Stimulated activated CD8-positive, alpha-beta memory T cell treated with anti-CD3 and anti-CD28 coated beads, Interleukin-15, amount 100 ng/mL, for 48 hours (primary cell): ENCODE measurements around the gene CRMP1.

ENCODE experiments used
- DNase-seq, 2 donors: peaks; one replicate each; pipeline ENCODE4 v3.0.0-alpha.2; 2020; ENCODE audit warnings: low read depth in 2 of 2

CRMP1 gene

DNA sequence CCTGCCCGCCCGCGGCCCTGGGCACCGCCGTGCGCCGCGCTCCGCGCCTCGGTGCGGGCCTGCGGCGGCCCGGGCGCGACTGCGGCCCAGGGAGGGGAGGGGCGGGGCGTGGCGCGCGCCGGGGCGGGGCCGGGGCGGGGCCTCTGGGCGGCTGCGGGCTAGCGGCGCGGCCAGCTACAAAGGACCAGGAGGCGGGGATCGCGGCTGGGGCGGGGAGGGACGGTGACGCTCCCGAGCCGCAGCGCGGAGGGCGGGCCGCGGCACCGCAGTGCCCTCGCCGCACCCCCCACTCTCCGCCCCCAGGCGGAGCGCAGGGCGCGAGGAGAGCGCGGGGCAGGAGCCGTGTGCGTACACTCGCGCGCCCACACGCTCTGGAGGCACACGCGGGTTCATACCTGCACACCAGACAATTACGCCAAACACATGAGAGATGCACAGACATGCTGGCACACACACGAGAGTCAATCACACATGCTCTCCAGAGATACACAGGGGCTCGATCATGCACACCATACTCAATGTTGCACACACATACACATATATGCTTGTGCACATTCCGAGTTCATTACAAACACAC, at the start of gene CRMP1:
Gene CRMP1 (minus strand): TSS at position 83 of the 577 bp plus-strand sequence. CDS start 117 bp downstream, outside the sequence.
- no peak for DNase-seq

DNA sequence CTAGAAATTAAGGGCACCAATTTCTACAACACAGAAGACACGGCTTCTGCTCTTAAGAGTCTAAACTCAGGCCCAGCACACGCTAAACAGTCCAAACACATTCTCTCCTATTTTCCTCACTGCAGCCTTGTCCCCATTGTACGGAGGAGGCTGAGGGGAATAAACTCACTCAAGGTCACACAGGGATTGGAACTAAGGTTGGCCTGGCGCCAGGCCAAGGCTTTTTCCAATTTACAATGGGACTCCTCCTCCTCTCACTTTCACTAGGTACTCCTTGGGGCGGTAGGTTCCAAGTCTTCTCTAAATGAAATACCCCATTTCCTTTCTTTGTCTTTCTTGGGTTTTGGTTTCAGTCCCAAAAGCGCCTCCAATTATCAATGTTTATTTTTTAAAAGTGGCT, 48.7 kb upstream of the CRMP1 start:
- no peak for DNase-seq

DNA sequence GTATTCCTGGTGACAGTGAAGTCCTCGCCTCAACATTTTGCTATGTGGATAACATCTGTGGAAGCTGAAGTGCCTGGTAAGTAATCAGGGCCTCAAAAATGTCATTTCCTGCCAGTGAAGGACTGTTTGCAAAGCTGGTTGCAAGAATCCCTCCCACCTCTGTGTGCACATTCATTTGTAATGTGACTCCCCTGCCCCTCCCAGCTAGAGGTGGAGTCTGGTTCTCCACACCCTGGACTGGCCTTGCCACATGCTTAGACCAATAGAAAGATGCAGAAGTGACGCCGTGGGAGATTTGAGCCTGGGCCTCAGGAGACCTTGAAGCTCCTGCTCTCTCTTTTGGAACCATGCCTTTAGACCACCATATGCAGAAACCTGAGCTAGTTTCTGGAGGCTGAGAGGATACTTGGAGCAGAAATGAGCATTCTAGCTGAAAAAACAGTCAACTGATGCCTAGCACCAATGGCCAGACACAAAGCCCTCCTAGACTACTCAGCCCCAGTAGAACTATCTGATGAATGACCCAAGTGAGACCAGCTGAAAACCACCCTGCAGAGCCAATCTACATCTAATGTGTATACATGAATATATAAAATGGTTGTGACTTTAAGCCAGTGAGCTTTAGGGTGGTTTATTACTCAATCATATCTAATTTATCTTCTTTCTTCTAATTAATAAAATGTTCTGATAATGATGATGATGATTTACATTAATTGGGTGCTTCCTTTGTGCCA, 47.8 kb upstream of the CRMP1 start:
- no peak for DNase-seq

DNA sequence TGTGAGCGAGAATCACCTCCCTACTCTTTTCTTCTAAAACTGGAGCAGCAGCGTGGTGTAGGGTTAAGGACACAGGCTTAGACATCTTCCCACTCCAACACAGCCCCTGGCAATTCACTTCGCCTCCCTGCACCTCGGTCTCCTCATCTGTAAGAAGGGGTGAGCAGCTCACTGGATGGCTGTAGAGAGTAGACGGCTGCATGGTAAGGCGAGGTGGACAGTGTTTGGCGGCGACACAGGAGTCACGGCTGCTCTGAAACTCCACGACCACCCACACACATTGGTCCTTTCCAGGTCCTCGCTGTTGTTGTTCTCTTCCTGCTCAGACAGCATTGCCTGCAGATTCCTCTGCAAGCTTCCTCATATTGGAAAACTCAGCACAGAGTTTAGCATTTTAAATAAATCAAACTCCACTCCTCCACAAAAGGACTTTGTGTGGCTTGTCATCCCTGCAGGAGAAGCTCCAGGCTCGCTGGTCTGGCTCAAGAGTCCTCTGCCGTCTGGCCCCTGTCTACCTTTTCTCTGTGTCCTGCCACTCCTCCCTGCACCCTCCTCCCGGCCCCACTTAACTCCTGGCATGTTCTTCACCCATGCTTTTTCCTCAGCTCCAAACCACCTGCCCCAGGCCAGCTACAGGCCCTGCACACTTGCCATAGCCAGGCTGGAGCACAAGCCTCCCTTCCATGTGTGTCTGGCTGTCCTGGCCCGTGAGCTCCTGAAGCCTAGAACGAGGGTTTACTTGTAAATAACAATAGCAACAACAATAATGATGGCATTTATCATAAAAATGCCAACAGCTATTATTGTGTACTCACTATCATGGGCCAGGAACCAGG, 41.3 kb upstream of the CRMP1 start:
- no peak for DNase-seq

DNA sequence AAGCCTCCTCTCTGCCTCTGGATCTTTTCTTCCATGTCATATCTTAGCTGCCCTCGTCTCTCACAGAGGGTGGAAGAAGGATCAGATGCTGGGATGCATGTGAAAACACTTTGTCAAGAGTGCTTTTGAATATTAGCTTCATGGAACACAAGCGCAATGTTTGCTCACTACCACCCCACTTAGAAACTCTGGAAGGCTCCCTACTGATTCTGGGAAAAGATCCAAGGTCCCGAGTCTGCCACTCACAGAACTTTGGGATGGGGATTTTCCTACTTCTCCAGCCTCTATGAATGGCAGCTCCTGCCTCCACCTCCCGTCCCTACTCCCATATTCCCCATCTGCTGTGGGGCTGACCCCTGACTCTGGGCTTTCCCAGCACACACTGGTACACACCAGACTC, 40.2 kb upstream of the CRMP1 start:
- no peak for DNase-seq

DNA sequence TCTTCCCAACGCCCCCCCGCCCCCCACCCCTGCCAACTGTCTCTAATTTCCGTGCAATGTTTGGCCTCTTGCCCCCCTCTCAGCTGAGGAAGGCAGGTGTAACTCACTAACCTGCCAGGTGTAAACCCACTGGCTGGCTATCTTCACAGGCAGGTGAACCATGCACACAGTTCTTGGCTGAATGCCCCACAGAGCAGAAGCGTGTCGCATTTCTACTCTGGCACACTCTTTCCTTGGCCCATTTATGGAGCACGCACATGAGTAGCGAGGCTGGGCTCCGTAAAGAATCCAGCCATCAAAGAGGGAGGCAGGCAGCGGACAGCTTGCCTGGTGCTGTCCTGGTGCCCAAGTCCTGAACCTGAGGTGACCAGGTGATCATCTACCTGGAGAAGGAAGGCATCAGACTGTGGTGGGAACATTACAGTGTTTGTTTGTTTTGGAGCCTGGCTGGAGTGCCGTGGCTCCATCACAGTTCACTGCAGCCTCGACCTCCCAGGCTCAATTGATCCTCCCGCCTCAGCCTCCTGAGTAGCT, 39.2 kb upstream of the CRMP1 start:
- DNase-seq: no peak

DNA sequence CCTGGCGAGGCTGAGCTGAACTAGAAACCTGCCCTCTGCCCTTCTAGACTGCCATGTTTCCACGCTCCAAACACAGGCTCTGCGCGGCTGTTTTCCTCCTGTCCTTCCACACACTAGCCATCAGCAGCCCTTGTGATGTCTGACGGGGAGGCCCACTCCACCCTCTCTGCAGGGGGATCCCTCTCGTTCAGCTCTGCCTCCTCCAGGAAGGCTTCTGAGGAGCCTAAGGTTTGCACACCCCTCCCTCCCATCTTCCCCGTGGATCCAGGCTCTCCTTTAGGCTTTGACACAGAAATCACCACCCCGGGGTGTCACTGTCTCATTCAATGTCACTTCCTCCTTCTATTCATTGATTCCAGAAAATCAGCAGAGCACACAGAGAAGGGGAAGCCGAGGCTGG, 38.6 kb upstream of the CRMP1 start:
- DNase-seq: no peak

DNA sequence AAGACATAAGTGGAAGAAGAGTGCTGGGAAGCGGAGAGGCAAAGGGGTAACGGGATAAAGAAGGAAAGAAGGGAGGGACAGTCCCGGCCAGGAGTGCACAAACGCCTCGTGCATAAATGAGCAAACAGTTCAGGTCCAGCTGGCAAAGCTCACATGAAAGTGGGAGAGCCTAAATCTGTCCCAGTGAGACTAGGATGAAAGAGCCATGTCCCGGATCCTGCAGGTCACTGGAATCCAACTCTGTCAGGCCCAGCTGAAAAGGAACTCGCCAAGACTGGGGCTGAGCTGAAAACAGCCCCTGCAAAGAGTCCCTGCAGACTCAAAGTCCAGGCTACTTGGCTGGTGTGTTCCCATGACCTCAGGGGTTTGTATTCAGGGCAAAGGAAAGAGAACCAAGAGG, 38.0 kb upstream of the CRMP1 start:
- no peak for DNase-seq

DNA sequence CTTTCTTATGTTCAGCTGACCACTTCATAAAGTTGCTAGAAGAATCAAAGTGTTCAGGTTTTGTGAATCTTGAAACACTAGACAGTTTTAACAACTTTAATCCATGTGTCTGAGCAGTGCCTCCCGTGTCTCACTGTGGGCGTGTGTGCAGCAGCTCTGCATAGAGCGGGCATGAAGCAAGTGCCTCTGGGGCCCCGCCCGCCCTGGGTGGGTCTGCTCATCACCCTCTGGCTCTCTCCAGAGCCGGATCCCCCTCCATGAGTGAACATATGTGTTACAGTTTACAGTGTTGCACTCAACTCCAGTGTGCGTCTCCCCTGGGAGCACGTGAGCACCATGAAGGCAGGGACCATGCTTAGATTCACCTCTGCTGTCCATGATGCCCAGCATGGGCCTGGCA, 37.6 kb upstream of the CRMP1 start:
- DNase-seq: no peak

DNA sequence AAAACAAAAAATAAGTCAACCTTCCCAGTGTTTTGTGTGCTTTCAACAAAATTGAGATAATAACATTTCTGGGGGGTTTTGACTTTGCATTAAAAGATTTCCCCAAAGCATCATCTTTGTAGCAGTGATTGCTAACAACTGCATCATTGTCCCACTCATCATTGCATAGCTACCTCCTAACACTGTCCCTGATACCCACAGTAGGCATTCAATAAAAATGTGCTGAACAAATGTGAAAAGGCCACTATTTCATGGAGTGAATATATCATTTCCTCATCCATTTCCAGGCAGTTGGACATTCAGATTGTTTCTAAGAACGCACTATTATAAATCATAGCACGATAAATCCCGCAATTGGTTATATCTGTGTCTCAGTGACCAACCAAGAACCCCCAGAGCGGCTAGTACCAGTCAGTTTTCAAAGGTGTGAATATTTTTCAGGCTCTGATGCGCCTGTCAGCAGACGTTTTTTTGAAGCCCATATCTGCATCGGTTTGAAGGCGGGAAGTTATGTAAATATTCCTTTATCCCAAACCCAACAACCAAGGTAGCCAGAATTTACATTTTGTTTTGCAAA, 36.0 kb upstream of the CRMP1 start:
- no peak for DNase-seq

DNA sequence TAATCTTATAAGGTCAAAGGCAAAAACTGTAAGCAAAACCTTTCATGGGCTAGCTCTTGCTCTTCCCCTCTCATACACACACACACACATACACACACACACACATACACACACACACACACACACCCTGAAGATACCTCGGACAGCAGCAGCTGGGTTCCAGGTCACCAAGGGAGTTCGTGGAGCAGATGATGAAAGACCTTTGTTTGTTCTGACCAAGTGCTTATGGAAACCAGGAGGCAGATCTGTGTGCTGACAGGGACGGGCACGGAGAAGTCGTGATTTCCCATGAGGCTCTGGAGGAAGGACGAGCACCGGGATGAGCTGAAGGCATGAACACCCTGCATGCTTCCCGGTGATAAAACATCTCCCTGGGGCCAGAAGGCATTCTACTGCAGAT, 35.4 kb upstream of the CRMP1 start:
- no peak for DNase-seq

DNA sequence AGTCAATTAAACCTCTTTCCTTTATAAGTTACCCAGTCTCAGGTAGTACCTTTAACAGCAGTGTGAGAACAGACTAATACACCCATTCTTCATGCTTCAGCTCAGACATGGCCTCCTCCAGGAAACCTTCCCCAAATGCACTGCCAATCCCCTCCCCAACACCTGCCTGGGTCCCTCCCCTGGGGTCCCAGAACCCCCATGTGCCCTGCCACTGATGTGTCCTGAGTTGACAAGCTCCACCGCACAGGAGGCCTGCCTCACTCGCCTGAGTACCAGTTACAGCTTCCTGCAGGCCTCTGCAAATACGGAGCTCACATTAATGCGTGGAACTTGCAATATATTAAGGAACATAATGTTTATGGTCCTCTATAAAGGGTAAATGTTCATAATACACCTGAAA, 34.9 kb upstream of the CRMP1 start:
- DNase-seq: no peak

DNA sequence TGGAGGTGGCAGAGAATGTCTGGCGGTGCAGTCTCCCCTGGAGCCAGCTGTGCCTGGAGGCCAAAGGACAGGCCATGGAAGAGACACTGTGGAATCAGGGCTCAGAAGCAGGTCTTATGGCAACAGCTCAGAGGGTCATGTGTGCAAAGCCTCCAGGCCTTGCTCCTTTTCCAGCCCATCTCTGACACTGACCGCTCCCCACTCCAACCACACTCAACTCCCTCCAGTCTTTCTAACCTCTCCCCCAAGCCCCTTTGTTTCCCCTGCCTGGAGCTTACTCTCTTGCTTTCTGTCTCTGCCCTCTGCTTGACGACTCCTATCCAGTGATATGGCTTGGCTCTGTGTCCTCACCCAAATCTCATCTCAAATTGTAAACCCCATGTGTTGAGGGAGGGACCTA, 34.2 kb upstream of the CRMP1 start:
- no peak for DNase-seq

DNA sequence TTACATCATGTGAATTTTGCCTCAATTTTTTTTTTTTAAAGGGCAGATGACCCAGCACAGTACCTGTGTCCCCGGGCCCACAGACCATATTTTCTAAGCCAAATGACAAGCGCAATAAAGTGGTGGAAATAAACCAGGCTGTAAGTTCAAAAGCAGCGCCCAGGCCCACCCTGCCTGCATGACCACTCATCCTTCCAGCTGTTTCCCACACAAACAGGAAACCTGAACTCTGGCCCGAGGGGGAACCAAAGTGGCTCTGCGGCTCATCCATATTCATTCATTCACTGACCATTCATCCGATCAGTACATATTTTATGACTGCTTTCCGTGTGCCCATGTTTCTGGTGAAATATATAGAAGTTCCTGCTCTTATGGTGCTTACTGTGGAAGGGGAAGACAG, 33.7 kb upstream of the CRMP1 start:
- no peak for DNase-seq

DNA sequence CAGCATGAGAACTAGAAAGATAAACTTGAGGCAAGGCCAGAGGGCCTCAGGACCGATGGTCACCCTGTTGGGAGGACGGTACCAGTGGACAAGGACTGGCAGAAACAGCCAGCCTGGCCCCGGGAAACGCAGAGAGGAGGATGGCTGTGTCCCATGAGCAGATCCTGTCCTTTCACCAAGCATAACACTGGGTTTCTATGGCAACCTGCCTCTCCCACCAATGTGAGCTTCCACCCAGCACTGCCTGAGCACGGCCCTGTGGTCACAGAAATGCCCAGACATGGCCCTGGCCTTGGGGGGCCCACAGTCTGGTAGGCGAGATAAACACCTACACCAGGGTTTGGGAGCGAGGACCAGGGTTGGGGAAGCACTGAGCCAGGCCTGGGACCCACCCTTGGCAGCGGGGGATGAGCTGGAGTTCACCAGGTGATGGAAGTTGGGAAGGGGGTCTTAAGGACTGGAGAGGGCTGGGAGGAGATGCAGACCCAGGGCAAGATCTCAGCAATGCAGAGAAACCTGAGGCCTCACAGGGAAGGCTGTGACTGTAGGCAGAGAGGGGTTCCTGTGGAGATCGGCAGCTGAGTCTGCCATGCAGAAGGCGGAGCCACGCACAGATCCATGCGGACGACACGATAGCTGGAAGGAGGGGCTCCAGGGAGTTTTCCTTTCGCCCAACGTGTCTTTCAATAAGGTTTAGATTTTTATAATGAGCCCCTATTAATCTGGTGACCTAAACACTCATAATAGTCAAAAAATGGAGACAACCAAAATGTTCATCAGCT, 32.7 kb upstream of the CRMP1 start:
- DNase-seq: no peak

DNA sequence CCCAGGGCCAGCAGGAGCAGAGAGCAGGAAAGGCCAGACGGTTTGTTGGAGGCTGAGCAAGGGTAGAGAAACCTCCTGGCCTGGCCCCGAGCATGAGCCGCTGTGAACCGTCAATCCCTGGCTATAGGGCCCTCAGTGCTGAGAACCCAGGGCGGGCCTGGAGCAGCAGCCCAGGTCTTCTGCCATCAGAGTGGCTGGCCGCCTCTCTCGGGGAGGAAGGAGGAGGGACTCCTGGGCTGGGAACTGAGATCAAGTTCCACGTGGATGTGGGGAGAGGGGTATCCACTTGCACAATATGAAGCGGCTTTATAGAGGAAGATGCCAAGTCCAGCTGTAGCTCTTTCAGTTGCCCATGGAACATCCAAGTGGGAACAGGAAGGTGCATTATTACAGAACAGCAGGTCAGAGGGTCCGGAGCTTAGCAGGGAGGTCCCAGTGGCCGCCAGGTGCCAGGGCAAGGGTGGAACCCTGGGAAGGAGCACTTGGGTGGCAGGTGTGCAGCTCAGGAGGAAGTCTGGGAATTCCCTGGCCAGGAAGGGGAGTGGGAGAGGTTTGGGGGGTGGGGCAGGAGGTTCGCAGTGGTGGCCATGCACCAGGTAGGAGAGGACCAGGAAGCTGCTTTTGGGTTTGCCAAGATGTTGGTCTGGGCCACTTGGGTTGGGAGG, 31.7 kb upstream of the CRMP1 start:
- no peak for DNase-seq

DNA sequence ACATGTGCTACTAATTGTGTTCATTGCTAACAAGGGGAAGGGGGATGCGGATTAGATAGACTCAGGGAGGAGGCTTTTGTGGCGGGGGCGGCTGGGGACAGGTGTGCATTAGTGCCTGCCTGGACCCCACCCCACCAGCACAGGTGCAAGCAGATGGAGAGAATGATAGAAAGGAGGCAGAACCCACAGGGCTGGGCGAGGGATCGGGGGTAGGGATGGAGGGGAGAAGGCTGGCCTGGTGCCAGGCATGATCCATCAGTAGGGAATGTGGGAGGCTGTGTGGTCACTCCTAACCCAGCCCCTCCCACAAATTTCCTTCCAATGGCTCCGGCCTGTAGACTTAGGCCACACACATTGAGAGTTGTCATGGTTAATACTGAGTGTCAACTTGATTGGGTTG, 30.5 kb upstream of the CRMP1 start:
- no peak for DNase-seq

DNA sequence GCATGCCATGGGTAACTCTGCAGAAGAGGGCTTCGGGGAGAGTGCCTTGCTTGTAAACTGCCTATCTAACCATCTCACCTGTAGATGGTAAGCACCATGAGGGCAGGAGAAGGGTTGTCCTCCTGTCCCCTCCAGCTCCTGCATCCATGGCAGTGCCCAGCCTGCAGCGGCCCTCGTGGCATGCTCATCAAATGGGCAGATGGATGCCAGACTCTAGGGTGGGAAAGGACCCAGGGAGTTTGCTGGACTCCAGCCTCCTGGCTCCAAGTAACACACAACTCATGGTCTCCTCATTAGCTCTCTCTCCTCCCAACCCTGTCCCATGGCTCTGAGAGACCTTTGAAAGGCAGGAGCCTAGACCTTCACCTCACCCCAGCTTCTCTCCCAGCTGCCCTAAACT, 29.7 kb upstream of the CRMP1 start:
- no peak for DNase-seq

DNA sequence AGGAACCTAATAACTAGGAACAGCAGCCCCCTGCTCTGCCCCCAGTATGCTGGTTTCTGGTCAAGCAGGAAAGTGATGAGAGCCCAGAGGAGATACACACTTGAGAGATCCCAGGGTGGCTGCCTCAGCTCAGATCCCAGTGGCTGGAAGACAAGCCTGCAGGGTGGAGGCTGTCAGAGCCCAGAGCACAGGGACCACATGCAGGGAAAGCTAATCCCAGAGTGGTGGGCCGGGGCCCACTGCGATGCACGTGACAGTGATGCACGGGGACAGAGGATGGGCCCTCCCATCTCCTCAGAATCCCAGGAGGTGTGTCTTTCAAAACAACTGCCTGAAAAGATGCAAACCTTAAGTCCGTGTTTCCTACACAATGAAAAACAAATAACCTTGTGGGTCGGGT, 29.1 kb upstream of the CRMP1 start:
- DNase-seq: no peak

DNA sequence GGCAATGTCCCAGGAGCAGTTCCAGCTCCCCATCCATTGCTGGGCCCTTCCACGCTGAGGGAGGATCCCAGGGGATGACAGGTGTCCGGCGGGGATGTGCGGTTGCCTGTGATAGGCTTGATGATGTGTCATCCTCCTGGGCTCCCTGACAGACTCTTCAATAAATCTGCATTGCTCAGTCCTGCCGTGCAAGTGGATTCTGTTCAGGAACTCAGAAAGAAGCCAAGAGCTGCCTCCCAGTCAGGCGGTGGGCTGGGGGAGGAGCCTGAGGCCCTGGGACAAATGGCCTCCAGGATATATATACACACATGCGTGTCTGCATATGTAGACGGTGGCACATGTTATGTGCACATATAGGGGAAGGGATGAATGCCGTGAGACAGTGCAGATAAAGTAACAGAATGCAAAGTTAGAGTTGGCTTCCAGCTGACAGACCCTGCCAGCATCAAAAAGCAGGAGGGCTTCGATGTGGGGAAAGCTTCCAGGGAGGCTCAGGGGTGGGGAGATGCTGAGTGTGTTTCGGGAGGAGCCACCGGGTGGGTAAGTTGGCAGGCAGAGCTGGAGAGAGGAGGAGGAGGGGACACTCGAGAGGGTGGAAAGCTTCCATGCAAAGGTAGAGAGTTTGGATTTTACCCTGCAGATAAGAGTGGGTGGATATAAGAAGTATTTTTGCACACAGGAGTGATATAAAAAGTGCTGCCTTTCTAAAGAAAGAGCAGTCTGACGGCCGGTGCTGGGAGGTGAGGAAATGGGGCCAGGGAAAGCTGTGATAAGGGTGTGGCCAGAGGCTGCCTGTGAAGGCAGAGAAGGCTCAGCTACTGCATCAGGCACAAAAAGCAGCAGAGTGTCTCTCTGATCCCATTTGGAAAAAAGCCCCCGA, 28.5 kb upstream of the CRMP1 start:
- no peak for DNase-seq
